ENCODE measurements around the gene ROS1.
A peak's percentile ranks its signal among the peaks of the same experiment; 100 is the strongest.

Gene ROS1

GRCh38 chr6:117397536-117398227 lies 28.1 kb downstream of the ROS1 start:
- H3K4me3 ChIP-seq (ENCODE audit: low read depth, low read length), result no peak overlapping the region
- DNase-seq (ENCODE audit: low read depth), result peak; percentile 11
- TF ChIP-seq CTCF (conservative IDR thresholded peaks at IDR 0.05; ENCODE audit: low read depth, low read length), result no peak

- no peak for TF ChIP-seq CTCF (conservative IDR thresholded peaks at IDR 0.05; ENCODE audit: low read depth, low read length)
- no peak overlapping the region for H3K4me3 ChIP-seq (ENCODE audit: low read depth, low read length)
Measured at GRCh38 chr6:117396228-117396627, 29.5 kb downstream of the ROS1 start.

GRCh38 chr6:117395164-117395563 lies 30.6 kb downstream of the ROS1 start:
- no peak for DNase-seq (ENCODE audit: low read depth)
- H3K4me3 ChIP-seq (ENCODE audit: low read depth, low read length), result no peak overlapping the region
- TF ChIP-seq CTCF (conservative IDR thresholded peaks at IDR 0.05; ENCODE audit: low read depth, low read length), result no peak

More at GRCh38 chr6:117396228-117396627, 29.5 kb downstream of the ROS1 start:
- no peak for DNase-seq (ENCODE audit: low read depth)

GRCh38 chr6:117393045-117393444 lies 32.7 kb downstream of the ROS1 start:
- no peak overlapping the region for H3K4me3 ChIP-seq (ENCODE audit: low read depth, low read length)
- TF ChIP-seq CTCF (conservative IDR thresholded peaks at IDR 0.05; ENCODE audit: low read depth, low read length), result no peak
- no peak for DNase-seq (ENCODE audit: low read depth)

- no peak for DNase-seq (ENCODE audit: low read depth)
- TF ChIP-seq CTCF (conservative IDR thresholded peaks at IDR 0.05; ENCODE audit: low read depth, low read length), result no peak
- no peak overlapping the region for H3K4me3 ChIP-seq (ENCODE audit: low read depth, low read length)
Measured at GRCh38 chr6:117391874-117392583, 33.7 kb downstream of the ROS1 start.

GRCh38 chr6:117389227-117390057 lies 36.3 kb downstream of the ROS1 start:
- TF ChIP-seq CTCF (conservative IDR thresholded peaks at IDR 0.05; ENCODE audit: low read depth, low read length), result no peak
- no peak overlapping the region for H3K4me3 ChIP-seq (ENCODE audit: low read depth, low read length)
- peak; percentile 24 for DNase-seq (ENCODE audit: low read depth)

All from choroid plexus epithelial cell (primary cell).